Adrenal gland (tissue), 5 donors: ENCODE measurements around the gene RIPPLY1.
"Not testable (repeated sequence)": the region's sequence is repeated elsewhere in the genome, so short reads cannot be mapped to it uniquely, and the experiment has no call there.

Experiments used
- CTCF ChIP-seq, 6 experiments: fragments of 450-650 bp in 4 of 6; fragments of 200-600 bp in 2 of 6; sonication (generic) in 1 of 6; IDR thresholded peaks; 1 replicate in 5 of 6; 2 replicates in 1 of 6; pipeline versions ENCODE4 v1.5.1 to v1.8.0; 2016 to 2021; ENCODE audit warnings: antibody characterized with exemption in 6 of 6, mild to moderate bottlenecking in 2 of 6, moderate library complexity in 1 of 6
- POLR2A ChIP-seq, 2 donors: fragments of 450-650 bp; IDR thresholded peaks; one replicate each; pipeline ENCODE4 v1.6.1; 2017; ENCODE audit warnings: antibody characterized with exemption in 2 of 2, mild to moderate bottlenecking in 2 of 2, moderate library complexity in 1 of 2
- donor health status: DM: no; HTN: no; CAD: no.

GRCh38 chrX:106872796-106873195 is 30.3 kb downstream of the RIPPLY1 start:
- not testable (repeated sequence) for TF ChIP-seq POLR2A, CTCF (IDR thresholded peaks at IDR 0.05)
